ENCODE measurements around the gene CRACDL. TPM values are rescaled to one million over a fixed set of nuclear protein-coding genes. Genes with fewer than 3 reads are reported as not detected.

The CRACDL gene, protein sequence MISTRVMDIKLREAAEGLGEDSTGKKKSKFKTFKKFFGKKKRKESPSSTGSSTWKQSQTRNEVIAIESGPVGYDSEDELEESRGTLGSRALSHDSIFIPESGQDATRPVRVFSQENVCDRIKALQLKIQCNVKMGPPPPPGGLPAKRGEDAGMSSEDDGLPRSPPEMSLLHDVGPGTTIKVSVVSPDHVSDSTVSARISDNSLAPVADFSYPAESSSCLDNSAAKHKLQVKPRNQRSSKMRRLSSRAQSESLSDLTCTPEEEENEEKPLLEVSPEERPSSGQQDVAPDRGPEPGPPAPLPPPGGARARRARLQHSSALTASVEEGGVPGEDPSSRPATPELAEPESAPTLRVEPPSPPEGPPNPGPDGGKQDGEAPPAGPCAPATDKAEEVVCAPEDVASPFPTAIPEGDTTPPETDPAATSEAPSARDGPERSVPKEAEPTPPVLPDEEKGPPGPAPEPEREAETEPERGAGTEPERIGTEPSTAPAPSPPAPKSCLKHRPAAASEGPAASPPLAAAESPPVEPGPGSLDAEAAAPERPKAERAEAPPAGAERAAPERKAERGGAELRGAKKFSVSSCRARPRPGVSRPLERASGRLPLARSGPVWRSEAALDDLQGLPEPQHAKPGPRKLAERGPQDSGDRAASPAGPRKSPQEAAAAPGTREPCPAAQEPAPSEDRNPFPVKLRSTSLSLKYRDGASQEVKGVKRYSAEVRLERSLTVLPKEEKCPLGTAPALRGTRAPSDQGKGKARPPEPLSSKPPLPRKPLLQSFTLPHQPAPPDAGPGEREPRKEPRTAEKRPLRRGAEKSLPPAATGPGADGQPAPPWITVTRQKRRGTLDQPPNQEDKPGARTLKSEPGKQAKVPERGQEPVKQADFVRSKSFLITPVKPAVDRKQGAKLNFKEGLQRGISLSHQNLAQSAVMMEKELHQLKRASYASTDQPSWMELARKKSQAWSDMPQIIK
- total RNA-seq, result under 1 TPM; 0.09 to 0.40 (median 0.11) TPM
- total RNA-seq (2013), result 0.70 TPM

DNA sequence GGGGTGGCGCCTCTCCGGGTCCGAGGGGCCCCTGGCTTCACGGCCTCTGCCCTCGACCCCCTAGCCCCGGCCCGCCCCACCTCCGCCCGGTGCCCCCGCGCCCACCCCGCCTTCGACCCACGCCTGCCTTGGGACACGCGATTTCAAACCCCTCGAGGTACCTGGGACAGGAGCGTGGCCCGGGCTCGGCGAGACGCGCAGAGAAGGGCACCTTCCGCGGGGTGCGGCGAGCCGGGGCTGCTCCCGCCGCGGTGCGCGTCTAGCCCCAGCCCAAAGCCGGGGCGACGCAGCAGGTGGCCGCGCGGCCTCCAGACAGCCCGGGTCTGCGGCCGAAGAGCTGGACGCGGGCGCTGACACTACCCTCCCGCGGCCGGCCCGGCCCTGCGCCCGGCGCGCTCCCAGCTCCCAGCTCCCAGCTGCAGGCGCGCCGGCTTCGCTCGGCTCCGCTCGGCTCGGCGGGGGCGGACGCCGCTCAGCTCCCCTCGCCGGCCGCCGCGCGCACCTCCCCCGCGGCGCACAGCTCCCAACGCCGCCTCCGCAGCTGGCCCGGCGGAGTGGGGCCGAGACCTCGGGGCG lies at the start of gene CRACDL:
TSS of gene CRACDL (minus strand) at position 449 of the 576 bp plus-strand sequence. CDS start 89,425 bp downstream, outside the sequence.
- H3K4me1 Mint-ChIP-seq, result no peaks in the 10 kb centered on the region
- DNase-seq (peak in 1 of 2 donors; percentile 14), ATAC-seq (peak in 1 of 3 donors; percentile 33)
- H3K4me3 Mint-ChIP-seq, result peak within 1 kb of the TSS; percentile 55
- intact Hi-C loops (cut with micrococcal nuclease), result no loop called here
- no peaks in the 10 kb centered on the region for H3K9me3 Mint-ChIP-seq
- WGBS (ENCODE audit: insufficient coverage), result 1% methylated on average over 81 of the region's 82 CpGs
- H3K27ac ChIP-seq (ENCODE audit: low read length), result no peak within 1 kb of the TSS
- no peak within 1 kb of the TSS for H3K4me3 ChIP-seq (ENCODE audit: low read length)
- H3K36me3 Mint-ChIP-seq, result no peaks in the 10 kb centered on the region
- TF ChIP-seq, protein P1, sequence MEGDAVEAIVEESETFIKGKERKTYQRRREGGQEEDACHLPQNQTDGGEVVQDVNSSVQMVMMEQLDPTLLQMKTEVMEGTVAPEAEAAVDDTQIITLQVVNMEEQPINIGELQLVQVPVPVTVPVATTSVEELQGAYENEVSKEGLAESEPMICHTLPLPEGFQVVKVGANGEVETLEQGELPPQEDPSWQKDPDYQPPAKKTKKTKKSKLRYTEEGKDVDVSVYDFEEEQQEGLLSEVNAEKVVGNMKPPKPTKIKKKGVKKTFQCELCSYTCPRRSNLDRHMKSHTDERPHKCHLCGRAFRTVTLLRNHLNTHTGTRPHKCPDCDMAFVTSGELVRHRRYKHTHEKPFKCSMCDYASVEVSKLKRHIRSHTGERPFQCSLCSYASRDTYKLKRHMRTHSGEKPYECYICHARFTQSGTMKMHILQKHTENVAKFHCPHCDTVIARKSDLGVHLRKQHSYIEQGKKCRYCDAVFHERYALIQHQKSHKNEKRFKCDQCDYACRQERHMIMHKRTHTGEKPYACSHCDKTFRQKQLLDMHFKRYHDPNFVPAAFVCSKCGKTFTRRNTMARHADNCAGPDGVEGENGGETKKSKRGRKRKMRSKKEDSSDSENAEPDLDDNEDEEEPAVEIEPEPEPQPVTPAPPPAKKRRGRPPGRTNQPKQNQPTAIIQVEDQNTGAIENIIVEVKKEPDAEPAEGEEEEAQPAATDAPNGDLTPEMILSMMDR (IDR thresholded peaks at IDR 0.05), result no peak
- peaks cover 5% of the 10 kb centered on the region for H3K4me1 ChIP-seq (ENCODE audit: control insufficient read depth, insufficient read depth, low read length)
- H3K36me3 ChIP-seq (ENCODE audit: control insufficient read depth, insufficient read depth, low read length), result no peaks in the 10 kb centered on the region
- H3K27ac Mint-ChIP-seq, result no peak within 1 kb of the TSS
- H3K27me3 ChIP-seq (ENCODE audit: control insufficient read depth, insufficient read depth, low read length), result peaks cover 13% of the 10 kb centered on the region
- peaks cover 68 to 72% of the 10 kb centered on the region in 2 donors for H3K27me3 Mint-ChIP-seq (ENCODE audit: low read depth in 2 of 2)
- no peaks in the 10 kb centered on the region for H3K9me3 ChIP-seq (ENCODE audit: control insufficient read depth, insufficient read depth, low read length)

DNA sequence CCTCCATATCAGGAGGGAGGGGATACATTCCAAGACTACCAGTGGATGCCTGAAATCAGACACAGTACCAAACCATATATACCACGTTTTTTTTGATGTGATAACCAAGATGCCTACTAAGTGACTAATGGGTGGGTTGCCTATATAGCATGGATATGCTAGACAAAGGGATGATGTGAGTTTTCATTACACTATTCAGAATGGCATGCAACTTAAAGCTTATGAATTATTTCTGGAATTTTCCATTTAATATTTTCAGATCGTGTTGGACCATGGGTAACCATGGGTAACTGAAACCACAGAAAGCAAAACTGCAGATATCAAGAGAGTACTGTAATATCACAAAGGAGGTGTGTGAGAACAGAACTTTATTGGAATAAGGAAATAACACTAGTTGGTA lies 39.6 kb upstream of the CRACDL start:
- Histone ChIP-seq H3K27ac (ENCODE audit: low read length) (no peak overlapping the region), H3K9me3 (ENCODE audit: control insufficient read depth, insufficient read depth, low read length) (peaks cover 10% of the 10 kb centered on the region), H3K4me3 (ENCODE audit: low read length) (no peak overlapping the region), H3K27me3 (ENCODE audit: control insufficient read depth, insufficient read depth, low read length) (no peaks in the 10 kb centered on the region), H3K36me3 (ENCODE audit: control insufficient read depth, insufficient read depth, low read length) (no peaks in the 10 kb centered on the region), H3K4me1 (ENCODE audit: control insufficient read depth, insufficient read depth, low read length) (no peaks in the 10 kb centered on the region)
- H3K27me3 Mint-ChIP-seq (ENCODE audit: low read depth in 2 of 2), result peaks cover 16 to 19% of the 10 kb centered on the region in 2 donors
- no peak overlapping the region for H3K27ac Mint-ChIP-seq
- no peaks in the 10 kb centered on the region for H3K4me1 Mint-ChIP-seq
- H3K36me3 Mint-ChIP-seq, result peaks cover 21% of the 10 kb centered on the region
- ATAC-seq (no peak), DNase-seq (no peak)
- intact Hi-C loops (cut with micrococcal nuclease), result no loop called here
- peaks cover 12 to 34% of the 10 kb centered on the region in 2 donors for H3K9me3 Mint-ChIP-seq
- no peak overlapping the region for H3K4me3 Mint-ChIP-seq
- 91% methylated on average over 1 of the region's 2 CpGs for WGBS (ENCODE audit: insufficient coverage)
- TF ChIP-seq, protein P1 (IDR thresholded peaks at IDR 0.05), result no peak

DNA sequence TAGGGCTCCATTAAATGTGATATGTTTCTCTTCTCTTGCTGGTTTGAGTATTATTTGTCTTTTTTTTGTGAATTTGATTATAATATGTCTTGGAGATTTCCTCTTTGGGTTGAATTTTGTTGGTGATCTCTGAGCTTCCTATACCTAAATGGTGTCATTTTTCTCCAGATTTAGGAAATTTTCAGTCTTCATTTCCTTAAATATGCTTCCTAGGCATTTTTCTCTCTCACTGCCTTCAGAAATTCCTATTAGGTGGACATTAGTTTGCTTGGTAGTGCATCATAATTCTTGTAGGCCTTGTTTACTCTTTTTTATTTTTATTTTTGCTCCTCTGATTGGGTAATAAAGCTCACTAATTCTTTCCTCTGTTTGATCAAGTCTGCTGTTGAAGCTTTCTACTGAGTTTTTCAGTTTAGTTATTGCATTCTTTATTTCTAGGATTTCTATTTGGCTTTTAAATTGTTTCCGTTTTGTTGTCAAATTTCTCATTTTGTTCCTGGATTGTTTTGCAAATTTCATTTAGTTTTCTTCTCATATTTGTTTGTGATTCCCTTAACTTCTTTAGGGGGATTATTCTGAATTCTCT lies 36.6 kb upstream of the CRACDL start:
- Mint-ChIP-seq H3K4me1 (no peaks in the 10 kb centered on the region), H3K36me3 (peaks cover 36% of the 10 kb centered on the region), H3K9me3 (peaks cover 12 to 36% of the 10 kb centered on the region in 2 donors), H3K27me3 (ENCODE audit: low read depth in 2 of 2) (peaks cover 23 to 26% of the 10 kb centered on the region in 2 donors), H3K27ac (no peak overlapping the region), H3K4me3 (no peak overlapping the region)
- intact Hi-C loops (cut with micrococcal nuclease), result no loop called here
- WGBS (ENCODE audit: insufficient coverage), result 100% methylated on average over 1 of the region's 1 CpG
- H3K4me1 ChIP-seq (ENCODE audit: control insufficient read depth, insufficient read depth, low read length), result no peaks in the 10 kb centered on the region
- H3K36me3 ChIP-seq (ENCODE audit: control insufficient read depth, insufficient read depth, low read length), result no peaks in the 10 kb centered on the region
- H3K9me3 ChIP-seq (ENCODE audit: control insufficient read depth, insufficient read depth, low read length), result peaks cover 10% of the 10 kb centered on the region
- ATAC-seq (no peak), DNase-seq (no peak)
- H3K27ac ChIP-seq (ENCODE audit: low read length), result no peak overlapping the region
- no peak overlapping the region for H3K4me3 ChIP-seq (ENCODE audit: low read length)
- TF ChIP-seq, protein P1 (IDR thresholded peaks at IDR 0.05), result no peak
- H3K27me3 ChIP-seq (ENCODE audit: control insufficient read depth, insufficient read depth, low read length), result no peaks in the 10 kb centered on the region

Data from natural killer cell (primary cell).